T47D (cell line): ENCODE data around the gene OR10G8.
"Not testable (repeated sequence)": the region's sequence is repeated elsewhere in the genome, so short reads cannot be mapped to it uniquely, and the experiment has no call there.

Experiments
- DNase-seq, 2 experiments: peaks; one replicate each; pipeline versions ENCODE4 v3.0.0 to v3.0.0-alpha.2; 2011 to 2012; ENCODE audit warnings: low read depth in 1 of 2, low spot score in 1 of 2
- JUND ChIP-seq: IDR thresholded peaks from 2 replicates; pipeline ENCODE4 v1.6.1; 2012; ENCODE audit warnings: low read depth
- in situ Hi-C: cut with HindIII; loops from 2 replicates; pipeline ENCODE4 v1.10.0; 2016; ENCODE audit warnings: low sequenced_read_pairs, low pct_unique_long_range_greater_than_20kb

Gene OR10G8

GRCh38 chr11:124026498-124026897 lies at the start of gene OR10G8:
Gene OR10G8 (plus strand): TSS chr11:124026798. CDS start chr11:124029623, 2,825 bp downstream.
- DNase-seq, result no peak
- in situ Hi-C loops, result no loop called here
- no peak for TF ChIP-seq JUND

- in situ Hi-C loops, result no loop called here
- DNase-seq, result no peak
- TF ChIP-seq JUND, result no peak
Measured at GRCh38 chr11:123977731-123978347, 48.8 kb upstream of the OR10G8 start, which contains the start of gene OR10S1. Gene OR10S1 (minus strand): TSS chr11:123977781. CDS start chr11:123977664, 117 bp downstream.

- no peak for DNase-seq
- in situ Hi-C loops, result no loop called here
- no peak for TF ChIP-seq JUND
Measured at GRCh38 chr11:123979311-123979710, 47.3 kb upstream of the OR10G8 start.

GRCh38 chr11:123995119-123995518 lies 31.5 kb upstream of the OR10G8 start, which contains the start of gene OR10G6:
Gene OR10G6 (minus strand): TSS chr11:123995161. CDS start chr11:123995161, 0 bp downstream.
- no peak for DNase-seq
- in situ Hi-C loops, result no loop called here
- TF ChIP-seq JUND, result no peak

- in situ Hi-C loops, result no loop called here
- DNase-seq, result no peak
- no peak for TF ChIP-seq JUND
Measured at GRCh38 chr11:124012697-124013096, 13.9 kb upstream of the OR10G8 start, which contains the start of gene OR10G4. Gene OR10G4 (plus strand): TSS chr11:124012997. CDS start chr11:124015575, 2,578 bp downstream.

GRCh38 chr11:124015837-124016236 lies 10.8 kb upstream of the OR10G8 start:
- DNase-seq, in situ Hi-C loops: not testable (repeated sequence)

GRCh38 chr11:124036666-124037065 lies 10.1 kb downstream of the OR10G8 start:
- TF ChIP-seq JUND, result no peak
- in situ Hi-C loops, result no loop called here
- no peak for DNase-seq

GRCh38 chr11:124039557-124039956 lies 13.0 kb downstream of the OR10G8 start:
- in situ Hi-C loops, result no loop called here
- DNase-seq, result no peak
- no peak for TF ChIP-seq JUND

- no peak for TF ChIP-seq JUND
- DNase-seq, result peak in 1 of 2 experiments; percentile 57
- in situ Hi-C loops, result no loop called here
Measured at GRCh38 chr11:124041254-124041653, 14.7 kb downstream of the OR10G8 start, which contains the start of gene OR10G7. Gene OR10G7 (minus strand): TSS chr11:124041325. CDS start chr11:124039001, 2,324 bp downstream.

GRCh38 chr11:124043420-124043819 lies 16.8 kb downstream of the OR10G8 start:
- TF ChIP-seq JUND, result no peak
- in situ Hi-C loops, result no loop called here
- DNase-seq, result no peak

GRCh38 chr11:124050748-124051147 lies 24.1 kb downstream of the OR10G8 start:
- no peak for DNase-seq
- in situ Hi-C loops, result no loop called here
- no peak for TF ChIP-seq JUND

GRCh38 chr11:124052966-124053365 lies 26.4 kb downstream of the OR10G8 start:
- no peak for DNase-seq
- in situ Hi-C loops, result no loop called here
- no peak for TF ChIP-seq JUND

GRCh38 chr11:124068601-124069110 lies 42.1 kb downstream of the OR10G8 start:
- in situ Hi-C loops, result no loop called here
- no peak for TF ChIP-seq JUND
- no peak for DNase-seq
